AG10803 (cell line): Measurements from ENCODE around the gene UGP2.

Experiments
- DNase-seq: peaks from one replicate; pipeline ENCODE4 v3.0.0; 2010; ENCODE audit warnings: low read depth
- H3K4me3 ChIP-seq: 2 replicates; pipeline ENCODE4 v1.5.1; 2011; ENCODE audit warnings: mild to moderate bottlenecking, low read length, control low read depth
- TF ChIP-seq, protein P1 (sequence below): conservative IDR thresholded peaks from 2 replicates; pipeline ENCODE4 v1.5.1; 2011; ENCODE audit warnings: mild to moderate bottlenecking, low read length, control low read depth, inconsistent platforms

Gene UGP2

GRCh38 chr2:63865159-63865799 is 23.6 kb downstream of the UGP2 start:
- TF ChIP-seq, protein P1, sequence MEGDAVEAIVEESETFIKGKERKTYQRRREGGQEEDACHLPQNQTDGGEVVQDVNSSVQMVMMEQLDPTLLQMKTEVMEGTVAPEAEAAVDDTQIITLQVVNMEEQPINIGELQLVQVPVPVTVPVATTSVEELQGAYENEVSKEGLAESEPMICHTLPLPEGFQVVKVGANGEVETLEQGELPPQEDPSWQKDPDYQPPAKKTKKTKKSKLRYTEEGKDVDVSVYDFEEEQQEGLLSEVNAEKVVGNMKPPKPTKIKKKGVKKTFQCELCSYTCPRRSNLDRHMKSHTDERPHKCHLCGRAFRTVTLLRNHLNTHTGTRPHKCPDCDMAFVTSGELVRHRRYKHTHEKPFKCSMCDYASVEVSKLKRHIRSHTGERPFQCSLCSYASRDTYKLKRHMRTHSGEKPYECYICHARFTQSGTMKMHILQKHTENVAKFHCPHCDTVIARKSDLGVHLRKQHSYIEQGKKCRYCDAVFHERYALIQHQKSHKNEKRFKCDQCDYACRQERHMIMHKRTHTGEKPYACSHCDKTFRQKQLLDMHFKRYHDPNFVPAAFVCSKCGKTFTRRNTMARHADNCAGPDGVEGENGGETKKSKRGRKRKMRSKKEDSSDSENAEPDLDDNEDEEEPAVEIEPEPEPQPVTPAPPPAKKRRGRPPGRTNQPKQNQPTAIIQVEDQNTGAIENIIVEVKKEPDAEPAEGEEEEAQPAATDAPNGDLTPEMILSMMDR, result no peak
- peak; percentile 88 for DNase-seq
- H3K4me3 ChIP-seq, result no peak overlapping the region

GRCh38 chr2:63866009-63866709 is 24.5 kb downstream of the UGP2 start:
- no peak overlapping the region for H3K4me3 ChIP-seq
- no peak for DNase-seq
- TF ChIP-seq, protein P1, result no peak

- DNase-seq, result no peak
Observed at GRCh38 chr2:63870679-63871078, 29.0 kb downstream of the UGP2 start.

GRCh38 chr2:63871864-63872263 is 30.2 kb downstream of the UGP2 start:
- no peak overlapping the region for H3K4me3 ChIP-seq
- TF ChIP-seq, protein P1, result no peak
- no peak for DNase-seq

More at GRCh38 chr2:63870679-63871078, 29.0 kb downstream of the UGP2 start:
- TF ChIP-seq, protein P1, result no peak
- no peak overlapping the region for H3K4me3 ChIP-seq

DNA sequence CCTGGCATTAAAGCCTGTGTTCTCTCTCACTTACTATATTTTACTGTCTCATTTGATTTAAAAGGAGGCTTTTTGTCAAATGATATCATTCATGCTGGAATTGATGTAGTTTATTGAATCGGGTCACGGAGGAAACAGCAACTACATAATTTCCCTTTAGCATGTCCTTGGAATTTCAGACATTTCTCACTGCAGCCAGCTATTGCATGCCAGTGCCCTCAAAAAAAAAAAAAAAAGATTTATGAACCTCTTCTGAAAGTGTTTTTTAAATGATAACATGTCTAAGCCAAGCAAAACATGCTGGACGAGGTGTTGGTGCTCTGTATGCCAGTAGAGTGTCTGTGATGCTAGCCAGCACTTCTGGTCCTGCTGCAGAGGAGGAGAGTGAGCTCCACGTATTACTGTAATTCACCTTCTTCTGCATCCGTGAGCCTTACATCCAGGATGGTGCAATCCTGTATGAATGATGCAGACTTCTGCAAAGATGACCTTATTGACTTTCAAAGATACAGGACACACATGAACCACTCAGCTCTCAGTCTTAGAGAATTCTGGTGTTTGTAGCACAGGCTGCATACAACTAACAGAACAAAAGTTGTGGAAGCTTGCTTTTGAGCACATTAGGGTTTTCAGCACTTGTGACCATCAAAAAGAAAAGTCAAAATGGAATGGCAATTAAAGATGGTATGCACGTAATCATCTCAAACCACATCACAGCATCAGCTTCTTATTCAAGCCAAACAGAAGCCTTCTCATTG is 31.1 kb downstream of the UGP2 start:
- peak; percentile 71 for DNase-seq
- TF ChIP-seq, protein P1, result no peak
- no peak overlapping the region for H3K4me3 ChIP-seq

- DNase-seq, result no peak
- no peak overlapping the region for H3K4me3 ChIP-seq
- TF ChIP-seq, protein P1, result no peak
Observed at GRCh38 chr2:63874204-63875130, 32.8 kb downstream of the UGP2 start.
